SJCRH30 (cell line): ENCODE results near the gene TMEM243. TPM values are rescaled to one million over a fixed set of nuclear protein-coding genes. Genes with fewer than 3 reads are reported as not detected.
A peak's percentile ranks its signal among the peaks of the same experiment; 100 is the strongest.
"Not testable (repeated sequence)": the region's sequence is repeated elsewhere in the genome, so short reads cannot be mapped to it uniquely, and the experiment has no call there.

Experiments
- DNase-seq, 2 experiments: peaks; one replicate each; pipeline ENCODE4 v3.0.0-alpha.2; 2015 to 2020
- H3K27ac ChIP-seq: fragments of 250-450 bp; sonication (Bioruptor Pico); 2 replicates; pipeline ENCODE4 v1.5.1; 2020; ENCODE audit warnings: mild to moderate bottlenecking, moderate library complexity
- H3K27me3 ChIP-seq: fragments of 250-450 bp; sonication (Bioruptor Pico); 2 replicates; pipeline ENCODE4 v1.5.1; 2020; ENCODE audit warnings: mild to moderate bottlenecking, moderate library complexity
- H3K36me3 ChIP-seq: fragments of 250-450 bp; sonication (Bioruptor Pico); 2 replicates; pipeline ENCODE4 v1.5.1; 2020; ENCODE audit warnings: mild to moderate bottlenecking, moderate library complexity
- H3K4me1 ChIP-seq: fragments of 250-450 bp; sonication (Bioruptor Pico); 2 replicates; pipeline ENCODE4 v1.5.1; 2020; ENCODE audit warnings: mild to moderate bottlenecking, moderate library complexity
- H3K4me3 ChIP-seq: fragments of 250-450 bp; sonication (Bioruptor Pico); 2 replicates; pipeline ENCODE4 v1.5.1; 2020; ENCODE audit warnings: mild to moderate bottlenecking, moderate library complexity
- H3K9me3 ChIP-seq: fragments of 250-450 bp; sonication (Bioruptor Pico); replicated peaks from 2 replicates; pipeline ENCODE4 v1.5.1; 2020; ENCODE audit warnings: mild to moderate bottlenecking, moderate library complexity
- total RNA-seq: library from RNA; depleted of rRNA; stranded (reverse); fragments of >200 nt; shearing (Covaris generic); gene quantifications from 2 replicates; pipeline ENCODE4 v1.2.3, GENCODE V29; 2014; rRNA removed

The TMEM243 gene, protein sequence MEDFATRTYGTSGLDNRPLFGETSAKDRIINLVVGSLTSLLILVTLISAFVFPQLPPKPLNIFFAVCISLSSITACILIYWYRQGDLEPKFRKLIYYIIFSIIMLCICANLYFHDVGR
- total RNA-seq = 74.0 and 86.3 TPM in 2 replicates

DNA sequence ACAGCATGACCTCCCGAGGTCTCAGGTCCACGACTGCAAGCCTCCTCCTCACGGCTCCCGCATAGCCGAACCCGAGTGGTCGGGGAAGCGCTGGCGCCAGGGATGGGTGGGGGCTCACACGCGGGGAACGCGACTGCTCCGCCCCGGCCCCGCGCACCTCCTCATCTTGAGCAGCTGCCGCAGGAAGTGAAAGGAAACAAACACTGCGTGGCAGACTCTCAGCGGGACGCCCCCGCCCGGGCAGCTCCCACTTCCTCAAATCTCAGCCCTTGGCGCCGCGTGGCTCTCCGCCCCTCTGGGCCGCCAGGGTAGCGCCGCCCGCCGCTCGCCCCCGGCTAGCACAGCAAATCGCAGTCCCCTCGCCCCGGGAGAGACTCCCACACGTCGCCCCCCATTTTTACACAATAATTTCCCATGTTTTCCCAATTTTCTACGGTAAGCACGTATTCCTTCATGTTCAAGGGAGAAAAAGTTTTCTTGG, at the start of gene TMEM243:
TSS of gene TMEM243 (minus strand) at position 188 of the 481 bp plus-strand sequence. CDS start 229 bp downstream, outside the sequence.
- no peaks in the 10 kb centered on the region for H3K27me3 ChIP-seq
- no peaks in the 10 kb centered on the region for H3K9me3 ChIP-seq
- peak; percentile 84 to 88 for DNase-seq
- H3K4me3 ChIP-seq = peak within 1 kb of the TSS; percentile 92
- H3K4me1 ChIP-seq = no peaks in the 10 kb centered on the region
- peak within 1 kb of the TSS; percentile 88 for H3K27ac ChIP-seq
- peaks cover 22% of the 10 kb centered on the region for H3K36me3 ChIP-seq

DNA sequence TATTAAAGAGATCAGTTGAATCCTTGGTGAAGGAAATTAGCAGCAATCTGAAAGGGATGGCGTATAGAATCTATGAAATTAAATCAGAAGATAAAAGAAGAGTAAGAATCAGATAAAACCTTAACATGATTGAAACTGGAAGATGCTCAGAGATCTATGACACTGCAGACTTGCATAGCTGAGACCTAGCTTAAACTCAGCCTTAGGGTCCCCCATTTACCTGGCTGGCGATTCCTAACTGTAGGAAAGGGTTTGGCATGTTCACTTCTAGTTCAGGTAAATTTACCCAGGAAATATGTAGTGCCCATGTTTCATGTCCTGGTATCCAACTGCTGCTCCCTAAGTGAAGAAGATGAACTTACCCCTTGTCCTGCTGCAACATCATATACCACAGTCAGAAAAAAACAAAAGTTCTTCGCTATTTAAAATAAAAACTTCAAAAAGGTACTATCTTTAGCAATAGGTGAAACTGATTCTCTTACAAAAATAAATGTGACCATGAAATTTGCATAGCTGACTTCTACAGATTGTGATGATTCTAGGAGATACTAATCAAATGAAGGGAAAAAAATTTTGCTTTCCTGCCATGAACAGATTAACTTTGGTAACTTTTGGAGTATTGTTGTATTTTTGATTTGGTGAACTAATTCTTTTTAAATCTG, 47.8 kb upstream of the TMEM243 start:
- Histone ChIP-seq H3K4me3 (no peak overlapping the region), H3K9me3 (no peaks in the 10 kb centered on the region), H3K4me1 (no peaks in the 10 kb centered on the region), H3K36me3 (no peaks in the 10 kb centered on the region), H3K27me3 (no peaks in the 10 kb centered on the region), H3K27ac (no peak overlapping the region)
- no peak for DNase-seq

DNA sequence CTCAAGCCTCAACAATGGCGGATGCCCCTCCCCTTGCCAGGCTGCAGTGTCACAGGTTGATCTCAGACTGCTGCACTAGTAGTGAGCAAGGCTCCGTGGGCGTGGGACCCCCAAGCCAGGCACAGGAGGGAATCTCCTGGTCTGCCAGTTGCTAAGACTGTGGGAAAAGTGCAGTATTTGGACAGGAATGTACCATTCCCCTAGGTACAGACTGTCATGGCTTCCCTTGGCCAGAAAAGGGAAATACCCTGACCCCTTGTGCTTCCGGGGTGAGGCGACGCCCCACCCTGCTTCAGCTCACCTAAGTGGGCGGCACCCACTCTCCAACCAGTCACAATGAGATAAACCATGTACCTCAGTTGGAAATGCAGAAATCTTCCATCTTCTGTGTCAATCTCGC, 44.0 kb upstream of the TMEM243 start:
- H3K27me3 ChIP-seq = no peaks in the 10 kb centered on the region
- H3K9me3 ChIP-seq = no peaks in the 10 kb centered on the region
- no peaks in the 10 kb centered on the region for H3K4me1 ChIP-seq
- no peak overlapping the region for H3K27ac ChIP-seq
- H3K4me3 ChIP-seq = no peak overlapping the region
- no peaks in the 10 kb centered on the region for H3K36me3 ChIP-seq
- no peak for DNase-seq

DNA sequence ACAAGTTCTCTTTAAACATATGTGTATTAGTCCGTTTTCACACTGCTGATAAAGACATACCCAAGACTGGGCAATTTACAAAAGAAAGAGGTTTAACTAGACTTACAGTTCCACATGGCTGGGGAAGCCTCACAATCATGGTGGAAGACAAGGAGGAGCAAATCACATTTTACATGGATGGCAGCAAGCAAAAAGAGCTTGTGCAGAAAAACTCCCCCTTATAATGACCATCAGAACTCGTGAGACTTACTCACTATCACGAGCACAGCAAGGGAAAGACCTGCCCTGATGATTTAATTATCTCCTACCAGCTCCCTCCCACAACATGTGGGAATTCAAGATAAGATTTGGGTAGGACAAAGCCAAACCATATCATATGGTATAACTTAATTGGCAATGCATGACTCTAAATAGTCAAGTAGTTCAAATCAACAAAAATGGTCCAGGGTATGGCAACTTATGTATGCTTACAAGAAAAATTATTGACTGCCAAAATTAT, 34.1 kb upstream of the TMEM243 start:
- Histone ChIP-seq H3K4me1 (no peaks in the 10 kb centered on the region), H3K36me3 (no peaks in the 10 kb centered on the region), H3K9me3 (no peaks in the 10 kb centered on the region; the same call in 1 of the 2 replicates), H3K27me3 (no peaks in the 10 kb centered on the region), H3K27ac (no peak overlapping the region), H3K4me3 (no peak overlapping the region)
- no peak for DNase-seq

DNA sequence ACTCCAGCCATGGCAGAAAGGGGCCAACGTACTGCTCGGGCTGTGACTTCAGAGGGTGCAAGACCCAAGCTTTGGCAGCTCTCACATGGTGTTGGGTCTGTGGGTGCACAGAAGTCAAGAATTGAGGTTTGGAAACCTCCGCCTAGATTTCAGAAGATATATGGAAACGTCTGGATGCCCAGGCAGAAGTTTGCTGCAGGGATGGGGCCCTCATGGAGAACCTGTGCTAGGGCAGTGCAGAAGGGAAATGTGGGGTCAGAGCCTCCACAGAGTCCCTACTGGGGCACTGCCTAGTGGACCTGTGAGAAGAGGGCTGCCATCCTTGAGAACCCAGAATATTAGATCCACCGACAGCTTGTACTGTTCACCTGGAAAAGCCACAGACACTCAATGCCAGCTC, 26.1 kb upstream of the TMEM243 start:
- H3K27ac ChIP-seq, DNase-seq, H3K4me1 ChIP-seq, H3K36me3 ChIP-seq, H3K27me3 ChIP-seq, H3K9me3 ChIP-seq, H3K4me3 ChIP-seq: not testable (repeated sequence)

DNA sequence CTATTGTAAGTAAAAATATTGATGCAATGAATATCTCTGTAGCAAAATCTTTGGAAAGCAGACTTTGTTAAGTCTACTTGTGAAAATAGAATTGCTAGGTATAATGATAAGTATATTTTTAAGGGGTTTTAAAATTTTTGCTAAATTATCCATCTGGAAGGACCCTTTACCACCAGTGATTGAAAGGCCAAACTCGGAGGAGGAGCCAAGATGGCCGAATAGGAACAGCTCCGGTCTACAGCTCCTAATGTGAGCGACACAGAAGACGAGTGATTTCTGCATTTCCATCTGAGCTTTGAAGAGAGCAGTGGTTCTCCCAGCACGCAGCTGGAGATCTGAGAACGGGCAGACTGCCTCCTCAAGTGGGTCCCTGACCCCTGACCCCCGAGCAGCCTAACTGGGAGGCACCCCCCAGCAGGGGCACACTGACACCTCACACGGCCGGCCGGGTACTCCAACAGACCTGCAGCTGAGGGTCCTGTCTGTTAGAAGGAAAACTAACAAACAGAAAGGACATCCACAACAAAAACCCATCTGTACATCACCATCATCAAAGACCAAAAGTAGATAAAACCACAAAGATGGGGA, 19.0 kb upstream of the TMEM243 start:
- peak overlapping the region; percentile 36 for H3K4me3 ChIP-seq
- not testable (repeated sequence) for H3K27me3 ChIP-seq, H3K36me3 ChIP-seq, DNase-seq, H3K27ac ChIP-seq, H3K9me3 ChIP-seq, H3K4me1 ChIP-seq

DNA sequence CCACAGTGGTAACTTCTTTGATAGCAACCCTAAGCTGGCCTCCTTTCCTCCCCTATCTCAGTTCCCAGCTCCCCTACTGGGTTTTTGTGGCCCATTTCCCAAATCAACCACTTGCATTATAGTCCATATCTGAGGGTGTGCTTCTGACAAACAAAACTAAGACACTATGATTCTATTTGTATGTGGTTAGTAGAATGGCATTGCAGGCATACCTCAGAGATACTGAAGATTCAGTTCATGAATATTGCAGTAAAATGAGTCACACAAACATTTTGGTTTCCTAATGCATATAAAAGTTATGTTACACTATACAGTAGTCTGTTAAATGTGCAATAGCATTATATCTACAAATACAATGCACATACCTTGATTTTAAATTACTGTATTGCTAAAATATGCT, 15.4 kb upstream of the TMEM243 start:
- no peak for DNase-seq
- no peak overlapping the region for H3K4me3 ChIP-seq
- no peaks in the 10 kb centered on the region for H3K36me3 ChIP-seq
- no peaks in the 10 kb centered on the region for H3K27me3 ChIP-seq
- H3K9me3 ChIP-seq = no peaks in the 10 kb centered on the region
- H3K4me1 ChIP-seq = no peaks in the 10 kb centered on the region
- H3K27ac ChIP-seq = no peak overlapping the region

DNA sequence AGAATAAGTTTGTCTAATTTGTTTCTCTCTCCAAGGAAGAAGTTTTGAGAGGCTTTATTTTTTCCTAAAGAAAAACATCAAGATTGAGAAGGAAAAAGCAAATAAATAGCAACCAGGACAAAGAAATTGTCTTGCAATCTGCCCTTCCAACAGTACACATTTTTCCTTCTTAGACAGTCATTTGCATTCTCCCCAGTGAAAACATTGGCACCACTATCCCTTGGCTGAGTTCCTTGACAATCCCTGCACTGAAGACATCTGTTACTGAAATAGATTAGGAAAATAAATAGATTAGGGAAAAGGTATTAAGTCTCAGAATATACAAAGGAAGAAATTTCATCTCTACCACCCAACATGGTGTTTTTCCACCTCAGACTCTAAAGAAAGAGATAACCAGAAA, 12.2 kb upstream of the TMEM243 start:
- Histone ChIP-seq H3K9me3 (no peaks in the 10 kb centered on the region), H3K27ac (no peak overlapping the region), H3K4me1 (no peaks in the 10 kb centered on the region), H3K36me3 (no peaks in the 10 kb centered on the region), H3K27me3 (no peaks in the 10 kb centered on the region), H3K4me3 (no peak overlapping the region)
- no peak for DNase-seq

DNA sequence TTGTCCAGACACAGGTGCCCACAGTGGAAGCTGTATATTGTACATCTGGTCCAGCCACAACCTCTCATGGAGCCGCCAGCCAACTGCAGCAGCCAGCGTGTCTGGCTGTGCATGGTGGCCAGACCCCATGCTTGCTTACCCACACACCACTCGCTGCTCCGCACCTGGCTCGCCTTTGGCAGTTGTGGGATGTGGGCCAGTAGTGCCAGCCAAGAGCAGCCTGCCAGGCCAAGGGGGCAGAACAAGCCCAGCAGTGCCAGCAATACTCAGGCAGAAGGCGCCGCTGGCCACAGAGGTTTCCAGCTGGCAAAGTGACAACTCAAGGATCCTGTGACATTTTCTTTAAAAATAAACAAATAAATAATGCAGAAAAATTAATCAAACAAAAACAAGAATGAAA, 11.7 kb upstream of the TMEM243 start:
- H3K4me1 ChIP-seq = no peaks in the 10 kb centered on the region
- no peak for DNase-seq
- no peak overlapping the region for H3K4me3 ChIP-seq
- H3K9me3 ChIP-seq = no peaks in the 10 kb centered on the region
- H3K27me3 ChIP-seq = no peaks in the 10 kb centered on the region
- no peaks in the 10 kb centered on the region for H3K36me3 ChIP-seq
- H3K27ac ChIP-seq = no peak overlapping the region

DNA sequence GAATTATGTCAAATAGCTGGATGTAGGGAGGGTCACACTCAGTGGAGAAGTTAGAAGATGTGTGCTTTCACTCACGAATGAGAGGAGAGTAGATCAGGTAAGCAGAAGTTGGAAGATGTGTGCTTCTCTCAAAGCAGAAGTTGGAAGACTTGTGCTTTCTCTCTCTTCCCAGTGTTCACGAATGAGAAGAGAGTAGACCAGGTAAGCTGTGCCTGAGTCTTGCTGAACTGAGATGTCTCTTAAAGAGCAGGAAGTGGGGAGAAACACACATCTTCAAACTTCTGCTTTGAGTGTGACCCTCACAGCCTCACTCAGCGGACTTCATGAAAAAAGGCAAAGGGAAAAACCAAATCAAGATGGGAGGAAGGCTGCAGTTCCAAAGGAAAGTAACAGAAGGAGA, 7.0 kb upstream of the TMEM243 start:
- Histone ChIP-seq H3K4me3 (no peak overlapping the region), H3K4me1 (no peaks in the 10 kb centered on the region), H3K27ac (no peak overlapping the region), H3K36me3 (no peaks in the 10 kb centered on the region), H3K9me3 (no peaks in the 10 kb centered on the region), H3K27me3 (no peaks in the 10 kb centered on the region)
- DNase-seq = no peak

DNA sequence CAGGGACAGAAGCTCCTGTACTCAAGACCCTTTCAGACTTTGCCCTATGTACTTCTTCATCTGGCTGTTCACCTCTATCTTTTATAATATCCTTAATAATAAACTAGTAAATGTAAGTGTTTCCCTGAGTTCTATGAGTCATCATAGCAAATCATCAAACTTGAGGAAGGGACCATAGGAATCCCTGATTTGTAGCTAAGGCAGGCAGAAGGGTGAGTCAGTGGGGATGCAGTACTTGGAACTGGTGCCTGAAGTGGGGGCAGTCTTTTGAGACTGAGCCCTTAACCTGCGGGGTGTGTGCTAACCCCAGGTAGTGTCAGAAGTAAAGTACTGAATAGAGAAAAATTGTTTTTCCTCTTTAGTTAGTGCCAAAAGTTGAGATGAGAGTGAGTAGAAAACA, 6.2 kb upstream of the TMEM243 start:
- Histone ChIP-seq H3K4me1 (no peaks in the 10 kb centered on the region), H3K27me3 (no peaks in the 10 kb centered on the region), H3K9me3 (no peaks in the 10 kb centered on the region), H3K36me3 (no peaks in the 10 kb centered on the region), H3K27ac (no peak overlapping the region), H3K4me3 (no peak overlapping the region)
- DNase-seq = no peak

DNA sequence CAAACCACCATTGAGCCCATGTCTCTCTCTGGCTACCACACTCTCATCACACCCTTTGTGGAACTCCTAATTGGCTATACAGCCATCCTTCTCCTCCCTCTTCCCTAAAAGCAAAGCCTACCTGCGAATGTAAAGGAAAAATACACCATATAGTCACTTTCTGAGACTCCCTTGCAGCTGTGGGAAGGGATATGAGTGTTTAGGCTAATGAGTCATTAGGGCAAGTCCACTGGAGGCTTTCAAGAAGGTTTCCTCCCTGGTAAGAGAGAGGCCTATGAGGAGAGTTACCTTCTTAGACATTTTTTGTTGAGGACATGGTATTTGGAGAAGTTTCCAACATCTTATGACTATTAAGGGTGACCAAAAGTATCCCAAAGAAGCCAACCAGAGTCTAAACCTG, 4.1 kb upstream of the TMEM243 start:
- no peaks in the 10 kb centered on the region for H3K27me3 ChIP-seq
- no peak overlapping the region for H3K27ac ChIP-seq
- H3K4me1 ChIP-seq = no peaks in the 10 kb centered on the region
- H3K9me3 ChIP-seq = no peaks in the 10 kb centered on the region
- no peak overlapping the region for H3K4me3 ChIP-seq
- no peak for DNase-seq
- H3K36me3 ChIP-seq = no peaks in the 10 kb centered on the region

DNA sequence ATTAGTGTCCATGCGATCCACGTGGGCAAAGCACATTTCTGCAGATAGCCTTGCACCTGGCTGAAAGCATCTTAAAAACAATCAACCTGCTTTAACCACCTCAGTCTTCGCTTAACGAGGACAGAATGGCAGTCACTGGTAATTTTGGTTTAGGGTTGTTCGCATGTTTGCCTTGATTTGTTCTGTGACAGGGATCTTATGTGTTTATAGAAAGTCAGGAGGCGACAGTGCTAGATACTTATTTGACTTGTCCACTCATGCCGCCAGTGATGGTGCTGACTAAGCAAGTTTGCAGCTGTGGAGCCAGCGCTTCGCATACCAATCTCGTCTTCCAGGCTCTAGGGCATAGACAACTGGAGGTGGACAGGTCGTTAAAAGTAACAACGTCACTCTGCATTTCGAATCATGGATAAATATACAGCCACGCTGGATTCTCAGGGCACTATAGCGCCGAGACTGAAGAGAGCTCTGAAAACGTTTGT, 1.2 kb upstream of the TMEM243 start:
- Histone ChIP-seq H3K27me3 (no peaks in the 10 kb centered on the region), H3K27ac (peak overlapping the region; percentile 88), H3K4me3 (peak overlapping the region; percentile 92), H3K9me3 (no peaks in the 10 kb centered on the region), H3K36me3 (peaks cover 12% of the 10 kb centered on the region), H3K4me1 (no peaks in the 10 kb centered on the region)
- DNase-seq = peak; percentile 59 to 67

DNA sequence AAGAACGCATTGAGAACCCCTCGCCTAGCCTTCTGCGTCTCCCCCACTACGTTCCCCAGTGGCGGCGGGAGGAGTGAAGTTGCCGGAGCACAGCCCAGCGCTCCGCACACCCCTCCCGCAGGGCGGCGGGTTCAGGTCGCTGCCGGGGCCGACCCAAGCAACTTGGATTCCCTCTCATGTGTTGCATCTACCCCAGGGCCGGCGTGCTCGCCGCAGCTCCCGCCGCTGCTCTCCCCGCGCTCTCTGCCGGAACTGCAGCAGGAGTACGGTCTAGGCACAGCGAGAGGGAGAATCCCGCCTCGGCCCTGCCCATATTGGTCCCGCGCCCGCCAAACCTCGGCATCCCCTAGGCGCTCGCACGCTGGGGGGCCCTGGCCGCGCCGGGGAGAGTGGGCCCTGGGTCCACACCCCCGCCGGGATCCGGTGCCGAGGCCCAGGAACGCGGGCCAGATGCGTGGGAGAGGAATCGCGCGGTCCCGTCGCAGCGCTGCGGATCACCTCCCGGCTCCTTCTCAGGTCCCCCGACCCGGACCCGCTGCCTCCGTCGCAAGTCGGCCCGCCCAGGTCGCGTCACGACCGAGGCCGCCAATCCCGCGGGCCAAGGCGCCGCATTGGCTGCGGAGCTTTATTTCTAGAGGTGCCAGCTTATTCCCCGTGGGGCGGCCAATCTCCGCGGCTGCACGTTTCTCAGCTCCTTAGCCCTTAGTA, 648 bp upstream of the TMEM243 start:
- peak; percentile 85 to 89 for DNase-seq

More for the DNA sequence above, 648 bp upstream of the TMEM243 start:
- no peaks in the 10 kb centered on the region for H3K27me3 ChIP-seq
- H3K27ac ChIP-seq = peak overlapping the region; percentile 88
- no peaks in the 10 kb centered on the region for H3K4me1 ChIP-seq
- peak overlapping the region; percentile 92 for H3K4me3 ChIP-seq
- H3K9me3 ChIP-seq = no peaks in the 10 kb centered on the region
- peaks cover 16% of the 10 kb centered on the region for H3K36me3 ChIP-seq
